Mucosa of rectum (tissue), 2 donors: ENCODE data around the gene ZFP90.
"Not testable (repeated sequence)": the region's sequence is repeated elsewhere in the genome, so short reads cannot be mapped to it uniquely, and the experiment has no call there.

ENCODE experiments used
- H3K27ac ChIP-seq, 2 donors: one replicate each; pipeline ENCODE4 v1.7.0; 2013; ENCODE audit warnings: inconsistent platforms in 2 of 2, low read depth in 2 of 2, low read length in 2 of 2
- H3K27me3 ChIP-seq, 2 donors: one replicate each; pipeline ENCODE4 v1.7.0; 2013; ENCODE audit warnings: low read length in 2 of 2; ENCODE audit not compliant: control insufficient read depth in 2 of 2, insufficient read depth in 2 of 2
- H3K36me3 ChIP-seq, 2 donors: one replicate each; pipeline ENCODE4 v1.7.0; 2013; ENCODE audit warnings: low read length in 2 of 2; ENCODE audit not compliant: control insufficient read depth in 2 of 2, insufficient read depth in 2 of 2
- H3K4me1 ChIP-seq, 2 donors: one replicate each; pipeline ENCODE4 v1.7.0; 2013; ENCODE audit warnings: low read length in 2 of 2, mild to moderate bottlenecking in 1 of 2; ENCODE audit not compliant: control insufficient read depth in 2 of 2, insufficient read depth in 2 of 2
- H3K4me3 ChIP-seq, 2 donors: one replicate each; pipeline ENCODE4 v1.7.0; 2013; ENCODE audit warnings: low read length in 2 of 2
- H3K9ac ChIP-seq, 2 donors: one replicate each; pipeline ENCODE4 v1.7.0; 2013; ENCODE audit warnings: low read length in 2 of 2, low read depth in 1 of 2, mild to moderate bottlenecking in 1 of 2
- H3K9me3 ChIP-seq, 2 donors: one replicate each; pipeline ENCODE4 v1.7.0; 2013; ENCODE audit warnings: low read length in 2 of 2; ENCODE audit not compliant: control insufficient read depth in 2 of 2
- donor health status: healthy.
- donor health status: Normal muscosa, but diverticular disease.

The ZFP90 gene

DNA sequence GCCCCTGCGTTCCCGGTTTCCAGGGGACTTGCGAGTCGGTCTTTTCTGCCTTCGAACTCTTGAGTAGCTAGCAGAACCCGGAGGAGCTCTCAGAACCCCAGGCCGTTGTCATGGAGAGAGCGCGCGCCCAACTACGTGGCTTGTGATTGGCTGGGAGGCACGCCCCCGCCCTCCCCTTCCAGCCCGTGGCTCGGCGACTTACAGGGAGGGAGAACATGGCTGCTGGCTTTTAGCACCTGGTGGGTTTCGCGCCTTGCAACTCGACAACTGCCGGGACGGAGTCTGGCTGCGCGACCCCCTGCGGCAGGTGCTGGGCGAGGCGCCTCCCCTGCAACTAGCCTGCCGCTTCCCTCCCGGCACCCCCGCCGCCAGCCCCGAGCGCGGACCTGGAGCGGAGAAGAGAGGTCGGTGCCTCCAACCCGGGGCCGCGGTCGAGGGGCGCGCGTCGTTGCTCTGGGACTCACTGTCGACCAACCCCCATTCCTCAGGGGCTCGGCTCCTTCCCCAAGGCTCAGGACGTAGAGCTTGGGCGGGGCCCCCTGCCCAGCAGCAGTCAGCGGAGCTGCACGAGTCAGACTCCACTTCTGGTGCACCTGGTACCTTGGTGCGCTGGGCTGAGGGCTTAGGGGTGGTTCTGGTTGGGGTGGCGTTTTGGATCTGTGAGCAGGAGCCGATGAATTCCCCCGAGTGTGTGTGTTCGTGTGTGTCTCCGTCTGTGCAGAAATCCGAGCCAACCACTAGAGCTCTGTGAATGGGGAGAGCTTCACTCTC lies 9.0 kb upstream of the ZFP90 start:
- no peaks in the 10 kb centered on the region for H3K36me3 ChIP-seq
- H3K9ac ChIP-seq: peak overlapping the region; percentile 49 to 76
- H3K27me3 ChIP-seq: no peaks in the 10 kb centered on the region
- no peak overlapping the region for H3K27ac ChIP-seq
- H3K4me3 ChIP-seq: peak overlapping the region; percentile 75 to 81
- peaks cover 18% of the 10 kb centered on the region in 2 donors for H3K4me1 ChIP-seq
- H3K9me3 ChIP-seq: no peaks in the 10 kb centered on the region

DNA sequence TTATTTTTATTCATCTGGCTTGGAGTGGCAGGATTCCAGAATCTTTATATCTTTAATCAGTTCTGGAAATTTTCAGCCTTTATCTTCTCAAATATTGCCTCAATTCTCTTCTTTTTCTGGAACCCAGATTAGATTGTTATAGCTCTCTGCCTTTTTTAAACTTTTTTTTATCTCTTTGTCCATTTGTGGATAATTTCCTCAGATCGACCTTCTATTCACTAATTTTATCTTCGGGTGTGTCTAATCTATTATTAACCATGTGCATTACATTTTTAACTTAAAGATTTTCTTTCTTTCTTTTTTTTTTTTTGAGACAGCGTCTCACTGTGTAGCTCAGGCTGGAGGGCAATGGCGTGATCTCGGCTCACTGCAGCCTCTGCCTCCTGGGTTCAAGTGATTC lies 5.2 kb upstream of the ZFP90 start:
- Histone ChIP-seq H3K4me3 (no peak overlapping the region), H3K9me3 (no peaks in the 10 kb centered on the region), H3K4me1 (peaks cover 12 to 15% of the 10 kb centered on the region in 2 donors), H3K27me3 (no peaks in the 10 kb centered on the region), H3K36me3 (no peaks in the 10 kb centered on the region), H3K9ac (no peak overlapping the region), H3K27ac (no peak overlapping the region)

DNA sequence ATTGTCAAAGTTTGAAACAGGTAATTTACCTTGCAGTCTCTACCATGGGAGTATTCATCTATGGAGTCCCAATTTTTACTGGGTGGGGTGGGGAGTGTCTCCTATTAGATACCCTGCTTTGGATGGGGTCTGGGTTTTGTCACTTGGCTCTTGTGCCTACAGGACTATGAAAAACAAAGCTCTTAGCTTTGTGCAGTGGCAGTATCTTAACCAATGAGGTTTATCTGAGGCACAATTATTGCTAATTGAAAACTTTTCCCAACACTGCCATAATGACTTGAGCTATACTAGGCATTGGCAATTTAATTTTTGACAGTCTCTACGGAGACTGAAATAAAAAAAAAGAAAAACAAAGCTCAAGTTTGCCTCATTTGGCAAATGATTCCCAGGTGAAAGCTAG lies 3.8 kb upstream of the ZFP90 start:
- peaks cover 7 to 8% of the 10 kb centered on the region in 2 donors for H3K4me1 ChIP-seq
- H3K9me3 ChIP-seq: no peaks in the 10 kb centered on the region
- H3K9ac ChIP-seq: no peak overlapping the region
- no peaks in the 10 kb centered on the region for H3K36me3 ChIP-seq
- no peak overlapping the region for H3K4me3 ChIP-seq
- H3K27ac ChIP-seq: no peak overlapping the region
- no peaks in the 10 kb centered on the region for H3K27me3 ChIP-seq

DNA sequence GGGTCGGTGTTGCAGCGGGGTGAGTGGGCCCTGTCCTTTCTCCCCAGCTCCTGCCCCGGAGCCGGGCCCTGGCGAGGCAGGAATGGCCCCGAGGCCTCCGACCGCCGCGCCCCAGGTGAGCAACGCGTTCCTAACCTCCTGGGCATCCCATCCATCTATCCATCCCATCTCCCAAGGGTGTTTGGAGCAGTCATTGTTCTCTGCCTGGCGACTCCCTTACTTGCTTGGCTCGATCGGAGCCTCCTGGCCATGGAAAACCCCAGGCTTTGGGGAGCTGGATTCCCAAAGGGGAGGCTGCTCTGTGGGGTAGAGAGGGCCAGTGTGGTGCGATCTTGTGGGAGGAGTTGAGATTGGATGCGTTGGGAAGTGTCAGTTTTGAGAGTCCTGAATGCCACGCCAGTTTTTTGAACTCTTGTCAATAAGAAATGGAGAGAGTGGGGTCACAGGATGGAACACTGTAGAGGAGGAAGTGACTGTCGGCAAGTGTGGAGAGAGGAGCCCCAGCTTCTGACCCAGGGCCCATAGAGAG lies 684 bp downstream of the ZFP90 start:
- H3K9me3 ChIP-seq: no peaks in the 10 kb centered on the region
- H3K4me3 ChIP-seq: peak overlapping the region; percentile 66 to 74
- peak overlapping the region in 1 of 2 donors; percentile 43 for H3K27ac ChIP-seq
- no peaks in the 10 kb centered on the region for H3K27me3 ChIP-seq
- H3K9ac ChIP-seq: peak overlapping the region; percentile 47 to 50
- peaks cover 2 to 3% of the 10 kb centered on the region in 2 donors for H3K4me1 ChIP-seq
- H3K36me3 ChIP-seq: peaks cover 0 to 4% of the 10 kb centered on the region in 2 donors

DNA sequence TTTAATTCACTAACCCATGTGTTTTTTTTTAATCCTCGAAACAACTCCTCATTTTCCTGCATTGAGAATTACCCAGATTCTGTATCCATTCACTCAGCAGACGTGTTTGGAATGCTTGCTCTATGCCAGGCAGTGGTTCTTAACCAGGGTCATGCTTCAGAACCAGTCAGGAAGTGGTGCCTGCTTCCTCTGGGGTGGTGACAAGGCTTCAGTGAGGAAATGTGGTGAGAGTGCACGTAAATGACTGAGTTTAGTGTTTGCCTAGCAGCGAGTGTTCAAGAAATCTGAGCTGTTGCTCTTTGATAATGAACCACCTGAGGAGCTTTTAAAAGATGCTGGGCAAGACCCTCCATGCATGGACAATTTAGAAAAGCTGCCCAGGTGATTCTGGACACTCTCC lies 9.9 kb downstream of the ZFP90 start:
- Histone ChIP-seq H3K27me3 (no peaks in the 10 kb centered on the region), H3K36me3 (peaks cover 14 to 22% of the 10 kb centered on the region in 2 donors), H3K4me1 (no peaks in the 10 kb centered on the region), H3K27ac (no peak overlapping the region), H3K9me3 (peaks cover 12 to 13% of the 10 kb centered on the region in 2 donors), H3K9ac (no peak overlapping the region), H3K4me3 (no peak overlapping the region)

DNA sequence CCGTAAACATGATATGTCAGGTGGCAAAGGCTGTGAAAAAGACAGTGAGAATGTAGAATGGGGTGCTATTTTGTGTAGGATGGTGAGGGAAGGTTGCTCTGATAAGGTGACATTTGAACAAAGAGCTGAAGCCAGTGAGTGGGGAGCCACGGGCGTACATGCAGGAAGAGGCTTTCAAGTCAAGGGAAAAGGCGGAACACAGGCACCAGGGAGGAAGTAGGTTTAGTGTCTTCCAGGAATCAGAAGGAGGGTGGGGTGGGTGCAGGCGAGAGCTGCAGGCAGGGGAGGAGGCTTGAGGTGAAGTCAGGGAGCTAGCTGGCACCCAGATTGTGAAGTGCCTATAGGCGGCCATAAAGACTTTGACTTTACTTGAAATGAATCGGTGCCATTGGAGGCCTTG lies 14.1 kb downstream of the ZFP90 start:
- H3K4me1 ChIP-seq: no peaks in the 10 kb centered on the region
- no peak overlapping the region for H3K9ac ChIP-seq
- no peaks in the 10 kb centered on the region for H3K27me3 ChIP-seq
- H3K4me3 ChIP-seq: no peak overlapping the region
- H3K27ac ChIP-seq: no peak overlapping the region
- H3K9me3 ChIP-seq: peaks cover 41 to 47% of the 10 kb centered on the region in 2 donors
- peaks cover 27 to 34% of the 10 kb centered on the region in 2 donors for H3K36me3 ChIP-seq

DNA sequence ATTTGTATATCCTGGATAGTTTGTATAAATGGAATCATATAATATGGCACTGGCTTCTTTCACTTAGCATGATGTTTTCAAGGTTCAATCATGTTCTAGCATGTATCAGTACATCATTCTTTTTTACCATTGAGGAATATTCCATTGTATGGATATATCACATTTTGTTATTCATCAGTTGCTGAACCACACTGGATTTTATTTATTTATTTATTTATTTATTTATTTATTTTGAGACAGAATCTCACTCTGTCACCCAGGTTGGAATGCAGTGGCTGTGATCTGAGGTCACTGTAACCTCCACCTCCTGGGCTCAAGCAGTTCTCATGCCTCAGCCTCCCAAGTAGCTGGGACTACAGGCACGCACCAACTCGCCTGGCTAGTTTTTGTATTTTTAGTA lies 21.2 kb downstream of the ZFP90 start:
- H3K27me3 ChIP-seq, H3K4me3 ChIP-seq, H3K4me1 ChIP-seq, H3K9ac ChIP-seq, H3K27ac ChIP-seq: not testable (repeated sequence)
- peaks cover 44 to 51% of the 10 kb centered on the region in 2 donors for H3K36me3 ChIP-seq
- H3K9me3 ChIP-seq: peaks cover 75 to 76% of the 10 kb centered on the region in 2 donors

DNA sequence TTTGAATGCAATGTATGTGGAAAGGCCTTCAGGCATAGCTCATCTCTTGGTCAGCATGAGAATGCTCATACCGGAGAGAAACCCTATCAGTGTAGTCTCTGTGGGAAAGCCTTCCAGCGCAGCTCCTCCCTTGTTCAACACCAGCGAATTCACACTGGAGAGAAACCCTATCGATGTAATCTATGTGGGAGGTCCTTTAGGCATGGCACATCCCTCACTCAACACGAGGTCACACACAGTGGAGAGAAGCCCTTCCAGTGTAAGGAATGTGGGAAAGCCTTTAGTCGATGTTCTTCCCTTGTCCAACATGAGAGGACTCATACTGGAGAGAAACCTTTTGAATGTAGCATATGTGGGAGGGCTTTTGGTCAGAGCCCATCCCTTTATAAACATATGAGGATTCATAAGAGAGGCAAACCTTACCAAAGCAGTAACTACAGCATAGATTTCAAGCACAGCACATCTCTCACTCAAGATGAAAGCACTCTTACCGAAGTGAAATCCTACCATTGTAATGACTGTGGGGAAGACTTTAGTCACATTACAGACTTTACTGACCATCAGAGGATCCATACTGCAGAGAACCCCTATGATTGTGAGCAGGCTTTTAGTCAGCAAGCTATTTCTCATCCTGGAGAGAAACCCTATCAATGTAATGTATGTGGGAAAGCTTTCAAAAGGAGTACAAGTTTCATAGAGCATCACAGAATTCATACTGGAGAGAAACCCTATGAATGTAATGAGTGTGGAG lies 24.7 kb downstream of the ZFP90 start:
- Histone ChIP-seq H3K9ac (no peak overlapping the region), H3K4me3 (peak overlapping the region; percentile 17 to 45), H3K27ac (no peak overlapping the region), H3K36me3 (peaks cover 32 to 34% of the 10 kb centered on the region in 2 donors), H3K4me1 (no peaks in the 10 kb centered on the region), H3K27me3 (no peaks in the 10 kb centered on the region), H3K9me3 (peaks cover 72 to 82% of the 10 kb centered on the region in 2 donors)

DNA sequence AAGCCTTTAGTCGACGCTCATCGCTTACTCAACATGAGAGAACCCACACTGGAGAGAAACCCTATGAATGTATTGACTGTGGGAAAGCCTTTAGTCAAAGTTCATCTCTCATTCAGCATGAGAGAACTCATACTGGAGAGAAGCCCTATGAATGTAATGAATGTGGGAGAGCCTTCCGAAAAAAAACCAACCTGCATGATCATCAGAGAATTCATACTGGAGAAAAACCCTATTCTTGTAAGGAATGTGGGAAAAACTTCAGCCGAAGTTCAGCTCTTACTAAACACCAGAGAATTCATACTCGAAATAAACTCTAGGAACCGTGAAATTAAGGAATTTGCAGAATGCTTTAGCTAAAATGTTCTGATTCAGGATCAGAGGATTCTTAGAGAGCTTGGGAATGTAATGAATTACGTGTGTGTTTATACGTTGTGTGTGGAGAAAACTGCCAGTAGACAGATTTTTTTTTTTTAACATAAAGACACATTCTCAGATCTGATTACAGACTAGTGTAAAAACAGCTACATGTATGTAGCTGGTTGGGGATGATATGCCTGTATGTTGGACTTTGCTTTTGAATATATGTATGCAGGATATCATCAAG lies 25.4 kb downstream of the ZFP90 start:
- Histone ChIP-seq H3K9ac (no peak overlapping the region), H3K36me3 (peaks cover 28 to 29% of the 10 kb centered on the region in 2 donors), H3K27ac (no peak overlapping the region), H3K27me3 (no peaks in the 10 kb centered on the region), H3K4me3 (no peak overlapping the region), H3K4me1 (no peaks in the 10 kb centered on the region), H3K9me3 (peaks cover 67 to 77% of the 10 kb centered on the region in 2 donors)

DNA sequence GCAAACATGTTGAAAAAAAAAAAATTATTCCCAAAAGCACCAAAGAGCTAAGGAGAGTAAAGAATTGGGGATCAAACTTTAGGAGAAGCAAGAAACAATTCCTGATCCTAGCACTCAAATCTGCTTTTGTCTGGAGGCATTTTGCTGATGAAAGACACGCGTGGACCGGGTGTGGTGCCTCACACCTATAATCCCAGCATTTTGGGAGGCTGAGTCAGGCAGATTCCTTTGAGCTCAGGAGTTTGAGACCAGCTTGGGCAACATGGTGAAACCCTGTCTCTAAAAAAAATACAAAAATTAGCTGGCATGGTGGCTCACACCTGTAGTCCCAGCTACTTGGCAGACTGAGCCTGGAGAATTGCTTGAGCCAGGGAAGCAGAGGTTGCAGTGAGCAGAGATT lies 35.4 kb downstream of the ZFP90 start:
- no peaks in the 10 kb centered on the region for H3K27me3 ChIP-seq
- H3K27ac ChIP-seq: no peak overlapping the region
- no peak overlapping the region for H3K4me3 ChIP-seq
- no peaks in the 10 kb centered on the region for H3K4me1 ChIP-seq
- H3K9ac ChIP-seq: no peak overlapping the region
- peaks cover 11 to 28% of the 10 kb centered on the region in 2 donors for H3K9me3 ChIP-seq
- H3K36me3 ChIP-seq: no peaks in the 10 kb centered on the region
